Measurements from ENCODE around the gene RAB8B. TPM values are rescaled to one million over a fixed set of nuclear protein-coding genes. Genes with fewer than 3 reads are reported as not detected.
A peak's percentile ranks its signal among the peaks of the same experiment; 100 is the strongest.

RAB8B gene
- total RNA-seq (2022) (11.7 and 15.6 TPM in 2 replicates), Bru-seq, nascent RNA (percentile 69 among the genes with signal in this experiment), BruChase-seq, experiment 1, labeled RNA remaining after a 6-hour chase (percentile 77 among the genes with signal in this experiment), BruChase-seq, experiment 2, labeled RNA remaining after a 2-hour chase (percentile 73 among the genes with signal in this experiment)
- long read RNA-seq, full-length matches to known transcripts = 11 of 14 reads
- long read RNA-seq, partial matches to known transcripts = 0 of 14 reads
- long read RNA-seq, other reads (novel, unspliced or antisense) = 3 of 14 reads

- peak; percentile 94 for DNase-seq (ENCODE audit: unreplicated experiment)
- Mint-ChIP-seq H3K4me1 (ENCODE audit: insufficient read depth, unreplicated experiment) (peaks cover 40% of the 10 kb centered on the region), H3K27me3 (ENCODE audit: insufficient read depth, unreplicated experiment) (no peaks in the 10 kb centered on the region), H3K9me3 (ENCODE audit: unreplicated experiment) (no peaks in the 10 kb centered on the region), H3K27ac (ENCODE audit: low read depth, unreplicated experiment) (peak within 1 kb of the TSS; percentile 20), H3K36me3 (ENCODE audit: insufficient read depth, unreplicated experiment) (no peaks in the 10 kb centered on the region), H3K4me3 (ENCODE audit: unreplicated experiment) (peak within 1 kb of the TSS; percentile 74)
- no peak for TF ChIP-seq CTCF (IDR thresholded peaks at IDR 0.05; ENCODE audit: unreplicated experiment)
- CTCF ChIA-PET = interaction anchor here (1.6 kb wide), 1 partner anchor 17 kb away, joined by 4 read pairs; no protein-coding TSS in a partner anchor
- POLR2A ChIA-PET = interaction anchor here (0.5 to 2.5 kb wide), 14 partner anchors 9 to 296 kb away, joined by 3 to 21 read pairs (median 3); partner anchors contain the start of genes APH1B and RPS27L
- no TSS peak for BruUV-seq (replicated peaks)
- intact Hi-C loops (cut with micrococcal nuclease) = no loop called here
These were observed at the start of gene RAB8B for GRCh38 chr15:63188926-63189871. TSS of gene RAB8B (plus strand) at chr15:63189606. CDS start at chr15:63189625, 19 bp downstream.

GRCh38 chr15:63140936-63141335, 48.5 kb upstream of the RAB8B start:
- Mint-ChIP-seq H3K27me3 (ENCODE audit: insufficient read depth, unreplicated experiment) (no peaks in the 10 kb centered on the region), H3K27ac (ENCODE audit: low read depth, unreplicated experiment) (no peak overlapping the region), H3K36me3 (ENCODE audit: insufficient read depth, unreplicated experiment) (peaks cover 19% of the 10 kb centered on the region), H3K9me3 (ENCODE audit: unreplicated experiment) (no peaks in the 10 kb centered on the region), H3K4me1 (ENCODE audit: insufficient read depth, unreplicated experiment) (peaks cover 9% of the 10 kb centered on the region), H3K4me3 (ENCODE audit: unreplicated experiment) (no peak overlapping the region)
- no peak for DNase-seq (ENCODE audit: unreplicated experiment)
- CTCF ChIA-PET = no interaction called here
- TF ChIP-seq CTCF (IDR thresholded peaks at IDR 0.05; ENCODE audit: unreplicated experiment) = no peak
- BruUV-seq (replicated peaks) = no TSS peak
- POLR2A ChIA-PET = no interaction called here
- intact Hi-C loops (cut with micrococcal nuclease) = no loop called here

- Mint-ChIP-seq H3K4me3 (ENCODE audit: unreplicated experiment) (no peak overlapping the region), H3K4me1 (ENCODE audit: insufficient read depth, unreplicated experiment) (peaks cover 6% of the 10 kb centered on the region), H3K27ac (ENCODE audit: low read depth, unreplicated experiment) (no peak overlapping the region), H3K36me3 (ENCODE audit: insufficient read depth, unreplicated experiment) (peaks cover 48% of the 10 kb centered on the region), H3K9me3 (ENCODE audit: unreplicated experiment) (no peaks in the 10 kb centered on the region), H3K27me3 (ENCODE audit: insufficient read depth, unreplicated experiment) (no peaks in the 10 kb centered on the region)
- TF ChIP-seq CTCF (IDR thresholded peaks at IDR 0.05; ENCODE audit: unreplicated experiment) = no peak
- intact Hi-C loops (cut with micrococcal nuclease) = no loop called here
- ChIA-PET CTCF (no interaction called here), POLR2A (interaction anchor here (0.7 to 9.3 kb wide), 3 partner anchors 10 to 1298 kb away, joined by 3 to 90 read pairs (median 3); no protein-coding TSS in a partner anchor)
- no peak for DNase-seq (ENCODE audit: unreplicated experiment)
- no TSS peak for BruUV-seq (replicated peaks)
These were observed 44.0 kb upstream of the RAB8B start for GRCh38 chr15:63145426-63145825.

- TF ChIP-seq CTCF (IDR thresholded peaks at IDR 0.05; ENCODE audit: unreplicated experiment) = no peak
These were observed 42.7 kb upstream of the RAB8B start for GRCh38 chr15:63146684-63147083.

More at GRCh38 chr15:63146684-63147083, 42.7 kb upstream of the RAB8B start:
- ChIA-PET CTCF (interaction anchor here (0.5 to 1.2 kb wide), 6 partner anchors 10 to 131 kb away, joined by 3 to 4 read pairs (median 3); partner anchors contain the start of genes APH1B and RPS27L), POLR2A (interaction anchor here (0.9 to 9.3 kb wide), 6 partner anchors 8 to 317 kb away, joined by 3 to 90 read pairs (median 4); partner anchors contain the start of gene RPS27L)
- no peaks in the 10 kb centered on the region for H3K9me3 Mint-ChIP-seq (ENCODE audit: unreplicated experiment)
- H3K4me1 Mint-ChIP-seq (ENCODE audit: insufficient read depth, unreplicated experiment) = peaks cover 6% of the 10 kb centered on the region
- H3K27ac Mint-ChIP-seq (ENCODE audit: low read depth, unreplicated experiment) = no peak overlapping the region
- intact Hi-C loops (cut with micrococcal nuclease) = no loop called here
- no peaks in the 10 kb centered on the region for H3K27me3 Mint-ChIP-seq (ENCODE audit: insufficient read depth, unreplicated experiment)
- no peak overlapping the region for H3K4me3 Mint-ChIP-seq (ENCODE audit: unreplicated experiment)
- peaks cover 58% of the 10 kb centered on the region for H3K36me3 Mint-ChIP-seq (ENCODE audit: insufficient read depth, unreplicated experiment)
- BruUV-seq (replicated peaks) = no TSS peak
- no peak for DNase-seq (ENCODE audit: unreplicated experiment)
